SH-SY5Y (cell line): ENCODE data around the gene SORT1.

Experiments used
- GATA2 ChIP-seq: IDR thresholded peaks from 2 replicates; pipeline ENCODE4 v1.6.1; 2011; ENCODE audit warnings: mild to moderate bottlenecking, low read depth, low read length
- GATA3 ChIP-seq: IDR thresholded peaks from 2 replicates; pipeline ENCODE4 v1.6.1; 2011; ENCODE audit warnings: low read depth, mild to moderate bottlenecking, low read length, moderate library complexity

Gene SORT1

DNA sequence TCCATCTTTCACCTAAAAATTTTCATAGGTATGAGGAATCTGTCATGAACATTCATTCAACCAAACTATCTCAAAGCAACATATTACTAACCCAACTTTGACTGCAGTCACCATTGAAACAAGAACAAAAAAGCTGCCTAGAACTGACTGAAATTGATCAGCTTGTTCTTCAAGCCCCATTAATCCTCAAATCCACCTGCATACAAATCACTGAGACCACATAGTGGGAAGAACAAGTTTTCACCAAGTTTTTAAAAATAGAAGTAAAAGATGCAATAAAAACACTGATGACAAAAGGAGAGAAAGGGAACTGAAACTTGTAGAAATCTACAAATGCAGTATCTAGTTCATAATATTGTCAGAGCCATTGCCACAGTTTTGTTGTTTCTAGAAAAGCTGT, 6.1 kb downstream of the SORT1 start:
- TF ChIP-seq GATA3: no peak
- no peak for TF ChIP-seq GATA2

DNA sequence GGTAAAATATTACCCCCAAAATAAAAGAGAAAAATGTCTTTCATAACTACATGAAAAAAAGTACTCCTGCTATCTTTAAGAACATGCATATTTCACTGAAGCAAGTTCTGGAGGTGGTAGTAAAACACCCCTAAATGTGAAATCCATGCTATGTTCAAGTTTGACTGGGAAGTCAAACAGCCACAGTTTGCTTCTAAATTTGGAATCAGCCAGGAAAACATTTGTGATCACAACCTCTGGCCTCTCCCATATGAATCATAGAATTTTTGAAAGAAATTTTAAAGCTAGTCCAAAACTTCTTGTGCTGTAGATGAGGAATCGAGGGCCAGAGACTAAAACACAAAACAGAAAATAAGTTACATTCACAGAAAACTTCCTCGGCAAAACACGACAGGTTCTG, 6.6 kb downstream of the SORT1 start:
- TF ChIP-seq GATA2 (no peak), GATA3 (no peak)

DNA sequence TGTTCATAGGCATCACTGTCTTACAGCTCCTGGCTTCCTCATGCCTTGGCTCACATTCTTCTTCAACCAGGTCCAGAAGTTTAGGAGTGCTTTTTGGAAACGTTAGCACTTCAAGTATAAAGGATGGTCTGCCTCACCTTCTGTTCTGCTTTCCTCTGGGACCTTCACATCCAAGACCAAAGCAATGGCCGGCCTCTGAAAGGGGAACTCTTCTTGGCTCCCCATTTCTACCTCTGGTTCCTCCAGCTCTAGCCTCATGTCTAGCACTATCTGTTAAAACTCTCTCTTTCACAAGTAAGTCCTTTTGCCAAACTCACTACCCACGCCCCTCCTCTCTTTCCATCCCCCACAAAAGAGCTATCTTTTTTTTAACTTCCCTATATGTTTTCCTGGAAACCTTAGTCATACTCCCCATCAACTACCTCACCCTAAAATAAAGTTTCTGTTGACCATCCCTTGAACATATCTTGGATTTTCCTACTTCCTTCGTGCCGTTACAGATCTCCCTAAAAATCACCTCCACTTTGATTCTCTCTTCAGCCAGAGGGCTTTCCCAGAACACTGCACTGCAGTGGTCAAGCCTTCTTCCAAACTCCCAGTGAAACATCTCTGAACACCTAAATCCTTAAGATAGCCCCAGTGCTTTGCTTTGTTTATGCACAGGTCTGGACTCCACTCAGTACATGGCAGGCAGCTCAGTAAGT, 7.9 kb downstream of the SORT1 start:
- TF ChIP-seq GATA3: no peak
- TF ChIP-seq GATA2: no peak

DNA sequence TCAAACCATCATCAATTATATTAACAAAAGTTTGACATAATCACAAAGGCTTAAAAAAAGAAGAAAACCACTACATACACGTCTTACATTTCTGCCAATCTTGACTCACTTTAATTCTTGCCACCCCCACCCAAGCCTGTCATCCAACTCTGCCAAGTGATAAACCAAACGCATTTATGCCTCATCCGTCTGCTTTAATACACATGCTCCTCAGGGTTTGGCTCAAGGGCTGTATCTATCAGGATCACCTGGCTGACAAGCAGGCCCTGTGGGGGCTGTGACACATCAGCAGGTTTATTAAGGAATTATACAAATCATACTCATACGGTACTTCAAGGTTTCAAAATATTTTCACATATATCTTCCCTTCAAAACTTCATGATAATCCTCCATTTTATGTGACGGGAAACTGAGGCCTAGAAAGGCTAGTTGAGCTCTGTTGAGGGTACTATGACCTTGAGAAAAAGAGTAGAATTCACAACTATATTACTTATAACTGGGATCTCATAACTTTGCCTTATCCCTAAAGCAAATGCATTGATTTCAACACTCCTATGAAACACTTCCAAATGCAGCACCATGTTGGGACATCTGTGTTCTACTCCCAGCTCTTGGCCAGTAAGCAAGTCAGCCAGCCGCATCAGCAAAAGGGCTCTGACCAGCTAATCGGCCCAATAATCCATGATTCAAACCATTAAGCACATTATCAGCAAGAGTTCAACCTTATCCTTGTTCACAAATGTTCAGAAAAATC, 8.7 kb downstream of the SORT1 start:
- TF ChIP-seq GATA3: no peak
- TF ChIP-seq GATA2: no peak

DNA sequence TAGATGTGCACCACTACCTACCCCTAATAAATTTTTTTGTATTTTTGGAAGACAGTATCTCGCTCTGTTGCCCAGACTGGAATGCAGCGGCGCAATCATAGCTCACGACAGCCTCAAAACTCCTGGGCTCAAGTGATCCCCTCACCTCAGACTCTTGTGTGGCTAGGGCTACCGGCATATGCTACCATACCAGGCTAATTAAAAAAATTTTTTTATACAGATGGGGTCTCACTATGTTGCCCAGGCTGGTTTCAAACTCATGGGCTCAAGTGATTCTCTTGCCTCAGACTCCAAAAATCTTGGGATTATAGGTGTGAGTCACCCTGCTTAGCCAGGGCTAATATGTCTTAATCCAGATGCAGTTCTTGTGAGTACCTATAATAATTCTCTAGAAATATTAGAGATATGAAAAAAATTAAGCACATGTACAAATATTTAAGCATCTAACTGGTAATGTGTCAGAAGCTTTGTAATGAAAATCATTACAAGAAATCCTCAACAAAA, 9.5 kb downstream of the SORT1 start:
- TF ChIP-seq GATA2 (no peak), GATA3 (no peak)

DNA sequence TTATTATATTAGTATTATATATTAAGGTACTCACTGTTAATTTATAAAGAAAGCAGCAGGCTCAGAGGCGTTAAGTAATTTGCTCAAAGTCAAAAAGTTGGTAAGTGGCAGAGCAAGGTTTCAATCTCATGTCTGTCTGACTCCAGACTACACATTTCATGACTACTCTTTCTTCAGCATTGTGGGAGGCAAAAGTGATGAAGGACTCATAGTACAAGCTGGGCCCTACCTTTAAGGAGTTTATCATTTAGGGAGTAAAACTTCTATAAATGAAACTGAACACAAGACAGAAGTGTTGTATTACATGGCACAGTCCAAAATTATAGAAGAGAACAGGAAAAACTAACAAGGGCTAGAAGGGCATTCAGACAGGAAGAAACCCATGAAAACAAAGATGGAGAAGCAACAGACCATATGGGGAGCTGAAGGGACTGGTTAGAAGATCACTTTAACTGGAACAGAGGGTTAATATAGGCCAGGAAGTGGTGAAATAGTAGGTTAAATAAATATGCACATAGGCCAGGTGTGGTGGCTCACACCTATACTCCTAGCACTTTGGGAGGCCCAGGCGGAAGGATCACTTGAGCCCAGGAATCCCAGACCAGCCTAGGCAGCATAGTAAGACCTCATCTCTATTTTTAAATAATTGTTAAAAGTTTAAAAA, 11.5 kb downstream of the SORT1 start:
- TF ChIP-seq GATA2: no peak
- no peak for TF ChIP-seq GATA3

DNA sequence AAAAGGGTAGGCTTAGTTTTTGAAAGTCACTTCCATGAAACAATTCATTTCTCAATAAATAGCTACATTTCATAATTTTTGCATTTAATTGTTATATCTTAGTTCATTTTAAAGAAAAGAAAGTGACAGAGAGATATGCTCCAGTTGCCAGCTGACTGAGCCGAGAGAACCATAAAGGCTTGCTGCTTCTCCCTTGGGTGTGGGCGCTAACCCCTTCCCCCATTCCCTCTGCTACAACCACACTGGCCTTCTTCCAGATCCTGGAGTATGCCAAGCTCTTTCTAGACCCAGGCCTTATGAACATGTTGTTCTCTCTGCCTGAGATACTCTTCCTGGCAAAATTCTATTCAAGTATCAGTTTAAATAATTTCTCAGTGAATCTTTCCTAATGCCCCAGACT, 12.3 kb downstream of the SORT1 start:
- TF ChIP-seq GATA3: no peak
- TF ChIP-seq GATA2: no peak

DNA sequence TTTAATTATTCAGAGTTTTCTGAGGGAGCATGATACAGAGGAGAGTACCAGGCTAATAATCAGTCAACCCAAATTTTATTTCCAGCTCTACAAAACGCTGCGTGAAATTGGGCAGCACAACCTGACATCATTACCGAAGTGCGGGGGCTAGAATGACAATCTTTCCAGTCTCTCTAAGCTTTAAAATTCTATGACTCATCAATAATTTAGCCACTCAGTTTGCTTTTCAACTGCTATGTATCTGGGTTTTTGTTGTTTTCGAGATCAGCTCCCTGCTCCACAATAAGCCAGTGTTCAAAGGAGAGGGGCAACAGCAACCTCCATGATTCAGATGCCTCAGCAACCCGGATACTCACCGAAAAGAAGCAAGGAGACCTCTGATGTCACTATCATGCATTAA, 13.9 kb downstream of the SORT1 start:
- TF ChIP-seq GATA2: no peak
- no peak for TF ChIP-seq GATA3

DNA sequence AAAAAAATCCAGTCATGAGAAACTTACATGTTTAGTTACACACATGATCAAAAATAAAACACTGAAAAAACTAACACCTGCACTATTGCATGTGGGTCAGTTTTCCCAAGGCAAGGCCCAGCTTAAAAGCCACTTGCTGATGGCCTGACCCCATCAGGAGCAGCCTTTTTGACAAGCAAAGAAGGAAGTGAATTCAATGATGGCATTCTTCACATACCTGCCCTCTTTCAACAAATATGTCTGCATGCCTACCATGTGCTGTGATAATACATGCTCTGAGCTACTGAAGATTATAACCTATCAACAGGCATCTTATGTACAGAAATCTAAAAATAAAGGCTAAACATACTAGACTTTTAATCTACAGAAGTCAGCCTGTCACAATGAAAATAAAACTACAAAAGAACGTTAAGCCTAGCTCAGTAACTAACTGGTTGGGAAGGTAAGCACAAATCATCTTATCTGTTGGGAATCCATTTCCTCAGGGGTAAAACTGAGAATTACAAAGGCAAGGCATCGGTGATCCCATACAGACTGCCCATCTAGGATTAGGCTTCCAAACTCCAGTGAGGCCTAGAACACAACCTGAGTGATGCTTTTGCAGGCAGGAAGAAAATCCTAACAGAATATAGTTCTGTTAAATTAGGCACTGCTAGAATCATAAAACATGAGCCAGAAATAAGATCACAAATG, 14.5 kb downstream of the SORT1 start:
- TF ChIP-seq GATA2 (no peak), GATA3 (no peak)

DNA sequence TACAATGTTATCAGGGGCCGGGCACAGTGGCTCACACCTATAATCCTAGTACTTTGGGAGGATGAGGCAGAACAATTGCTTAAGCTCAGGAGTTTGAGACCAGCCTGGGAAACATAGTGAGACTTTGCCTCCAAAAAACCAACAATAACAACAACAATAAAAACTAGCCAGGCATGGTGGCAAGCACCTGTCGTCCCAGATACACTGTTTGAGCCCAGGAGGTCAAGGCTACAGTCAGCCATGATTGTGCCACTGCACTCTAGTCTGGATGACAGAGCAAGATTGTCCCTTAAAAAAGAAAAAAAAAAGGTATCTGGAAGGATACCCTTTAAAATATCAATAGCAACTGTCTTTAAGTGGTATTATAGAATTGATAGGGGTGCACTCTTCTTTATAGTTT, 16.1 kb downstream of the SORT1 start:
- no peak for TF ChIP-seq GATA3

DNA sequence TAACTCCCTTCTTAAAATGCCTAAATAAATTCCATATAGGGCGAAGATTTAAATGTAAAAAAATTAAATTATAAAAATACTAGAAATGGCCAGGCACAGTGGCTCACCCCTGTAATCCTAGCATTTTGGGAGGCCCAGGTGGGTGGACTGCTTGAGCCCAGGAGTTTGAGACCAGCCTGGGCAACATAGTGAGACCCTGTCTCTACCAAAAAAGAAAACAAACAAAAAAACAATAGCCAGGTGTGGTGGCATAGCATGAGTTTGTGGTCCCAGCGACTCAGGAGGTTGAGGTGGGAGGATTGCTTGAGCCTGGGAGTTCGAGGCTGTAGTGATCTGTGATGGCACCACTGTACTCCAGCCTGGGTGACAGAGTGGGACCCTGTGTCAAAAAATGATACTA, 17.8 kb downstream of the SORT1 start:
- no peak for TF ChIP-seq GATA2
- TF ChIP-seq GATA3: no peak

DNA sequence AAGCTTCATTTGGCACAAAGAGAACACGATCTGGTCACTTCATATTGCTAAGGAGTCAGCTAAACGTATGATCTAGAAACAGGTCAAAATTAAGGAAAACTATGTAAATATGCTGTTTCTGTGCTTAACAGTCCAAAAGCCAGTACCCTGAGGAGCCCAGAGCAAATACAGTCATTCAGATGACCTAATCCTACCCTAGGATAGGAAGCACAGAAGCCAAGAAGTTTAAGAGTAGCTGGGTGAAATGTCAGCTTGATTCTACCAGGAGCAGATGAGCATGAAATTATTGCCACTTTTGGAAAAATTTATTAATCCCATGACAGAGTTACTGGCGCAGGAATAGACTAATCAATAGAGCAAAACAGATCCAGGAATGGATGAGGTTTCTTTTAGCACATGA, 18.3 kb downstream of the SORT1 start:
- no peak for TF ChIP-seq GATA3
- no peak for TF ChIP-seq GATA2

DNA sequence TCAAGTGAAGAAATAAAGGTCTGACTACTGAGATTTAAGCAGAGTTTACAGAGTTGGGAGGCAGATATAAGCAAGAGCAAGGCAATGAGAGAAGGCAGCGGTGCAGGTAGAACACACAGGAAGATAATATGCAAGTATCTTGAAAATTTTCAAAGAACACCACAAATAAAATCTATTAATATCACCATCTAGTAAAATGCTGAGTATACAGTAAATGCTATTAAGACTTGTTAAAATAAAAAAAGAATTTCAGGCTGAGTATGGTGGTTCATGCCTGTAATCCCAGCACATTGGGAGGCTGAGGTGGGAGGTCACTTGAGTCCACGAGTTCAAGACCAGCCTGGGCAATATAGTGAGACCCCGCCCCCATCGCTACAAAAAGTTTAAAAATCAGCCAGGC, 20.0 kb downstream of the SORT1 start:
- TF ChIP-seq GATA3 (no peak), GATA2 (no peak)

DNA sequence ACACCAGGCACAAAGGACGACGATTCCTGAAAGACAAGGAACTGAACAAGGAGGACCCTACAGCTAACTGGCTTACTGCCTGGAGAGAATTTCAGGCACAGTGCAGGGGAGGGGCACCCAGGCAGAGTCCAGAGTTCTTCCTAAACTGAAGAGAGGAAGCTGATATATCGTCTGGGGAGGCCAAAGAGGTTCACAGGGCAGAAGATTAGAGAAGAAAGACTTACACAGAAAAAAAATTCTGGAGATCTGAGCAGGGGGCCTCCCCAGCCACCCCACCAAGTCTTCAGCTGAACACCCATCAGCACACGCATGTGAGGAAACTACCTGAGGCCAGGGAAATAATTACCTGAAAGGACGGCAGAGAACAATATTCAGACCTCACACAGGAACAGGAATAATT, 24.6 kb downstream of the SORT1 start:
- TF ChIP-seq GATA3 (no peak), GATA2 (no peak)
